LNCaP clone FGC (cell line): ENCODE measurements around the gene KDSR.

Experiments
- DNase-seq: peaks from one replicate; pipeline ENCODE4 v3.0.0-alpha.2; 2011; ENCODE audit warnings: low read depth
- H3K4me3 ChIP-seq: 2 replicates; pipeline ENCODE4 v1.5.1; 2011; ENCODE audit warnings: mild to moderate bottlenecking, low read depth, low read length, control low read depth
- TF ChIP-seq, protein P1 (sequence below): IDR thresholded peaks from 2 replicates; pipeline ENCODE4 v1.5.1; 2012; ENCODE audit warnings: mild to moderate bottlenecking; ENCODE audit not compliant: control insufficient read depth, insufficient read depth; ENCODE audit errors: extremely low read depth

The KDSR gene

DNA sequence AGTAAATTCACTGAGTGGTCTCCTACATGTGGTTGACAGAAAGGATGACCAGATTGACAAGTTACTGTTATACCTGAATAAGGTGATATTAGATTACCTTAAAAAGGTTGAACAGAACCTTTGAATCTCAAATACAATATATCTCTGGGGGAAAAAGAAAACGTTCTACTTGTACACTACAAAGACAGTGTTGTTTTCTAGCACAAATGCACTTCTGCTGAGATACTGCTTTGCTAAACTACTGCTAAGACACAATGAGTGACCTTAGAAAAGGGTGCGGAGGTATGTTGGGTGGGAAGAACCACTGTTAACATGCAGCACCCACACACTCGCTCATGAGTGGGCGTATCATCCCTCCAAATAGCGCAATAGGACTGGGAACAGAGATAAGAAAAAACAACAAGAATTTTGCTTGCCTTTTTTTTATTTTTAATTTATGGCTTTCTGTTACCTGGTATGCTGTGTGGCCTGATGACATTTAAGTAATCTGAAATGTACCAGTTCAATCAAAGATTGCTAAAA, 53.5 kb downstream of the KDSR start:
- no peak overlapping the region for H3K4me3 ChIP-seq
- TF ChIP-seq, protein P1, sequence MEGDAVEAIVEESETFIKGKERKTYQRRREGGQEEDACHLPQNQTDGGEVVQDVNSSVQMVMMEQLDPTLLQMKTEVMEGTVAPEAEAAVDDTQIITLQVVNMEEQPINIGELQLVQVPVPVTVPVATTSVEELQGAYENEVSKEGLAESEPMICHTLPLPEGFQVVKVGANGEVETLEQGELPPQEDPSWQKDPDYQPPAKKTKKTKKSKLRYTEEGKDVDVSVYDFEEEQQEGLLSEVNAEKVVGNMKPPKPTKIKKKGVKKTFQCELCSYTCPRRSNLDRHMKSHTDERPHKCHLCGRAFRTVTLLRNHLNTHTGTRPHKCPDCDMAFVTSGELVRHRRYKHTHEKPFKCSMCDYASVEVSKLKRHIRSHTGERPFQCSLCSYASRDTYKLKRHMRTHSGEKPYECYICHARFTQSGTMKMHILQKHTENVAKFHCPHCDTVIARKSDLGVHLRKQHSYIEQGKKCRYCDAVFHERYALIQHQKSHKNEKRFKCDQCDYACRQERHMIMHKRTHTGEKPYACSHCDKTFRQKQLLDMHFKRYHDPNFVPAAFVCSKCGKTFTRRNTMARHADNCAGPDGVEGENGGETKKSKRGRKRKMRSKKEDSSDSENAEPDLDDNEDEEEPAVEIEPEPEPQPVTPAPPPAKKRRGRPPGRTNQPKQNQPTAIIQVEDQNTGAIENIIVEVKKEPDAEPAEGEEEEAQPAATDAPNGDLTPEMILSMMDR, result no peak

DNA sequence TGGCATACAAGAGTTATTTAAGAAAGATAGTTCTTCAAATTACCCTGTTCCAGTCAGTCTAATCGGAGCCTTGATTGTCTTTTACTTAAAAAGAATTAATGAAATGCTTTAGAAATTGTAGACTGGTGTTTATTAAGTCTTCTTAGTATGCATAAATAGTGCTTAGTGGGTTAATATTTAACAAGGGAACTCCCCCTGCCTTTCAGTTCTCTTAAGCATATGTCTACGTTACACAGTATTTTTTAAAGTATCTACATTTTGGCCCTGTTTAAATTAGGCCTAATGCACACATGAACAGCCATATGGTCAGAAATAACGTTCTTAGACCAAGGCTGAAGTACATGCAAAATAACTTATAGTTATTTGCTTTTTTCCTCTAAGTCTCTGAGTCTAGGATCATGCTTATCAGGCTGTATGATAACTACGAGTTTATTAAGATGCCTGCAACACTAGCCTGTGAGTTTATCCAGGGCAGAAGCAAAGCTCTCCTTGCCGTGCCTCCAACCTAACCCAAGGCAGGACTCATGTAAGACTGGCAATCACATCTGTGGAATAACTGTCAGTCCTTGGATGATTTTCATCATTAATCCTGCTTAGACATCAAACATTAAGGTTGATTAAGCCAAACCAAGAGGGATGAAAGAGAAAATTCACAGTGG, 54.1 kb downstream of the KDSR start:
- no peak for DNase-seq
- TF ChIP-seq, protein P1, result no peak
- H3K4me3 ChIP-seq, result no peak overlapping the region

More for the DNA sequence above, 53.5 kb downstream of the KDSR start:
- DNase-seq, result no peak

DNA sequence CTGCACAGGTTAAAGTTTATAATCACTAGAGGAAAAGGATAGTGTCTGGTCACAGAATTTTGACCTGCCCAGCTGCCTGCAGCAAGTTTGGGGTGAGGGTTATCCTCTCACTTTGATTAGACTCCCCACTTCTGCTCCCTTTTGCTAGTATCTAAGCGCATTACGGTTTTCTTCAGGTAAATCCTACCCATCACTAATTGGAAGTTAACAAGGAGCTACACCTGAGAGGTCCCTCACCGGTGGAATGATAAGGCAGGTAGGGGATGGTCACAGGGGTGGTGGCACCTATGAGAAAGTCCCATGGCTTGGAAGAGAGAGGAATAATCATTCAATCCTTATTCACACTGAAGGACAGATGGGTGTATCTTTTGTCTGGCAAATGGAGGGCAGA, 55.0 kb downstream of the KDSR start:
- no peak for DNase-seq
- TF ChIP-seq, protein P1, result no peak
- H3K4me3 ChIP-seq, result no peak overlapping the region

DNA sequence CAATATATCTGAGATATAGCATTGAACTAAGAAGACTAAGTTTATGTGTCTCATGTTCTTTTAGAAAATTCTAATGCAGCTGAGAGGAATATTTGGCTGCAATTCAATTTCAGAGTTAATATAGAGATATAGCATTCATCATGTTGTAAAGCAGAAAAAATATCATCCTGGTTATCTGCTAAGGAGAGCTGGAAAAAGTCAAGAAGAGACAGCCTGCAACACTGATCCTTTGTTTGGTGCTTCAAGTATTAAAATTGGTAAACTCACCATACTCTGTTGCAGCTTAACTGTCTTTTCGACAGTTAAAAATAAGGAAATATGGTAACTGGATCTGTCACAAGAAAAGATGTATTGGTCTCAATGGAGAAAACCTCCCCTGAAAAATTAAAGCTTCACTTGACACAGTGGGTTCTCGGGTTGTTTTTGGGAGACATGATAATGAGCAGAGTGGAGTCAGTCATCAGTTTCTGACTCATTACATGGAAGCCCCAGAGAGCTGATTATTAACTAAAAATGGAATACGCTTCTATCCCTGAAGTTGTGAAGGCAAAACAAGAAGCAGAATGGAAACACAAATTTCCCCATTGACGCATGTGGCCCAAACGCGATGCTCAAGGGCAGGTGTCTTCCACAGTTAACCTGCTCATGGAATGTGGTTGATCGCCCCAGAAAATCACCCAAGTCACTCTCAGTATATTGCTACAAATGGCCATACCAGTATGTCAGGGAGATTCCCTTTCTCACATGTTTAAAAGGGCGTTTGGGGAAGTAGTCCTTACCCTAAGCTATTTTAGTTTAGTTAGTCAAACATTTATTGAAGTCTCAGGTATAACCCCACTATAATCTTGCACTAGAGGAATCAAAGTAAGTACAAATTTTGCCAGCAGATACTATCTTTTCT, 55.6 kb downstream of the KDSR start:
- TF ChIP-seq, protein P1, result no peak
- no peak overlapping the region for H3K4me3 ChIP-seq
- DNase-seq, result no peak

DNA sequence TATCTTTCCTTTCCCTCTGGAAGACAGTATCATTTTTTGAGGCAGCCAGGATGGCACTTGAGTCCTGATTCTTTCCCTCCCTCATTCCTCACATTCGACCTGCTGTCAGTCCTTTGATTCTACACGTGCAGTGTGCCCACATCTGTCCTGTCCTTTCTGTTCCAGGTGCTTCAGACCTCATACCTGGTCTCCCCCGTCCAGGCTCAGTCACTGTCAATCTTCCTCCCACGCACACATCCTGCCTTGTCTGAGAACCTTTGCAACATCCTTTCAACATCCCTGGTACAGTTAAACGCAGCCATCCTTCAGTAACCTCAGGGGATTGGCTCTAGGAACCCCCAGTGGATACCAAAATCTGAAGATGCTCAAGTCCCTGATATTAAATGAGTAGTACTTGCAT, 57.6 kb downstream of the KDSR start:
- no peak overlapping the region for H3K4me3 ChIP-seq
- no peak for DNase-seq
- TF ChIP-seq, protein P1, result no peak

DNA sequence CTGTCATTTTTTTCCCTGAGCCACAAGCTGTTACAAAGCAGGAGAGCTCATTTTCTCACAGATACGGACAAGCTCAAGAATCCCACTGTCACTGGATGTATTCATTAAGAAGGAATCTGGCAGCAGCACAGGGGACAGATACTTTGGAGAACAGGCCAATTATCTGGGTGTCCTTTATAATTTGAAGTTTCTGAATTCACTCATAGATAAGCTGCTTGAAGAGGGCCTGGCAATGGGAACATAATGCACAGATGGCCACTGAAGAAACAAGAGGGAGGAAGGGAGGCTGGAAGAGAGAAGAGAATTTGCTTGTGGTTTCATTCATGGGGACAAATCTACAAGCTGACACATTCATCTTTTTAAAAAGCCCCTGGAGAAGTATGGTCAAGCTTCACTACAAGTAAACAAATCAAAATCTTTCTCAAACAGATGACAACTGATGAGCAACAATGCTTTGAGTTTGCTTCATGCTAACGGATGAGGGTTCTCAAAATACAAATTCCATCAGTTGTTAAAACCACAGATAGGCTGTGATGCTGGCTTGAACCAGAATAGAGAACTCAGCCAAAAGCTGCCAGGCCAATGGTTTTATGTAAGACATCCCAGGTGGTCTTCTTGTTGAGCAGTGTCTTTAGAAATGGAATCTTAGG, 59.3 kb downstream of the KDSR start:
- TF ChIP-seq, protein P1, result no peak
- DNase-seq, result no peak
- H3K4me3 ChIP-seq, result no peak overlapping the region
